IMR-90 (cell line): ENCODE measurements around the gene TARBP2. TPM values are rescaled to one million over a fixed set of nuclear protein-coding genes. Genes with fewer than 3 reads are reported as not detected.

Experiments
- ATAC-seq: fragments of 200-7000 bp; cut with Tn5 transposase; 2 replicates; pipeline ENCODE4 v1.9.1; 2020; ENCODE audit warnings: low read depth, mild to moderate bottlenecking, moderate library complexity
- BruUV-seq: library from RNA; stranded (reverse); fragments of 400-500 nt; replicated peaks from 2 replicates; lab custom pipeline; 2021; lab: Mats Ljungman, UMichigan
- CTCF ChIA-PET: fragments of 300-600 bp; formaldehyde crosslinking; extraction: SDS; loops from one replicate; lab custom pipeline; 2021; ENCODE audit warnings: antibody characterized with exemption; lab: Yijun Ruan, JAX
- POLR2A ChIA-PET: fragments of 300-600 bp; sonication (Branson Sonifier 250); formaldehyde crosslinking; loops from one replicate; lab custom pipeline; 2022; ENCODE audit warnings: antibody characterized with exemption; ENCODE audit not compliant: unreplicated experiment; lab: Charles Lee
- DNase-seq: peaks from one replicate; pipeline ENCODE4 v3.0.0; 2013
- H2AFZ ChIP-seq: replicated peaks from 2 replicates; pipeline ENCODE3; 2013; ENCODE audit warnings: low read length, mild to moderate bottlenecking; ENCODE audit not compliant: poor library complexity
- H2AK5ac ChIP-seq: 2 replicates; pipeline ENCODE4 v1.6.1; 2013; ENCODE audit warnings: low read depth, low read length, inconsistent platforms
- H2AK9ac ChIP-seq: replicated peaks from 2 replicates; pipeline ENCODE3; 2013; ENCODE audit warnings: mild to moderate bottlenecking, low read depth, low read length, moderate library complexity; ENCODE audit not compliant: poor library complexity
- H2BK120ac ChIP-seq: 2 replicates; pipeline ENCODE4 v1.6.1; 2013; ENCODE audit warnings: low read depth, low read length, inconsistent platforms
- H2BK15ac ChIP-seq: 3 replicates; pipeline ENCODE4 v1.6.1; 2013; ENCODE audit warnings: low read depth, low read length, inconsistent platforms
- H2BK20ac ChIP-seq: 2 replicates; pipeline ENCODE4 v1.6.1; 2013; ENCODE audit warnings: low read depth, mild to moderate bottlenecking, inconsistent platforms, low read length, moderate library complexity
- H2BK5ac ChIP-seq: 2 replicates; pipeline ENCODE4 v1.6.1; 2013; ENCODE audit warnings: mild to moderate bottlenecking, low read depth, low read length, inconsistent platforms; ENCODE audit not compliant: poor library complexity, severe bottlenecking
- H3K14ac ChIP-seq: replicated peaks from 2 replicates; pipeline ENCODE4 v1.6.1; 2013; ENCODE audit warnings: low read depth, low read length, inconsistent platforms
- H3K18ac ChIP-seq: 2 replicates; pipeline ENCODE4 v1.6.1; 2013; ENCODE audit warnings: low read depth, low read length, control low read depth
- H3K23ac ChIP-seq: 2 replicates; pipeline ENCODE4 v1.6.1; 2013; ENCODE audit warnings: low read depth, low read length, inconsistent platforms
- H3K27ac ChIP-seq: 2 replicates; pipeline ENCODE4 v1.5.1; 2013; ENCODE audit warnings: mild to moderate bottlenecking, control low read depth, low read length; ENCODE audit not compliant: insufficient read depth
- H3K27me3 ChIP-seq: 2 replicates; pipeline ENCODE4 v1.6.1; 2013; ENCODE audit warnings: low read length; ENCODE audit not compliant: control insufficient read depth, insufficient read depth
- H3K36me3 ChIP-seq: 2 replicates; pipeline ENCODE4 v1.6.1; 2013; ENCODE audit warnings: low read length, mixed read lengths; ENCODE audit not compliant: control insufficient read depth, insufficient read depth
- H3K4ac ChIP-seq: 2 replicates; pipeline ENCODE4 v1.6.1; 2013; ENCODE audit warnings: low read depth, low read length, inconsistent platforms
- H3K4me1 ChIP-seq: 2 replicates; pipeline ENCODE4 v1.6.1; 2013; ENCODE audit warnings: low read length, mixed read lengths; ENCODE audit not compliant: control insufficient read depth, insufficient read depth
- H3K4me2 ChIP-seq: 2 replicates; pipeline ENCODE4 v1.6.1; 2013; ENCODE audit warnings: low read depth, mild to moderate bottlenecking, control low read depth, low read length, moderate library complexity
- H3K4me3 ChIP-seq: 2 replicates; pipeline ENCODE4 v1.5.1; 2013; ENCODE audit warnings: low read depth, mild to moderate bottlenecking, control low read depth, low read length, moderate library complexity; ENCODE audit not compliant: insufficient read depth
- H3K56ac ChIP-seq: 2 replicates; pipeline ENCODE4 v1.6.1; 2013; ENCODE audit warnings: low read length, inconsistent platforms; ENCODE audit not compliant: insufficient read depth; ENCODE audit errors: extremely low read depth
- H3K79me1 ChIP-seq, 2 experiments: 2 replicates each; pipeline ENCODE4 v1.6.1; 2013; ENCODE audit warnings: low read length in 2 of 2, inconsistent platforms in 1 of 2, low read depth in 1 of 2
- H3K9ac ChIP-seq: 2 replicates; pipeline ENCODE4 v1.6.1; 2013; ENCODE audit warnings: low read depth, low read length, control low read depth
- H3K9me1 ChIP-seq: 2 replicates; pipeline ENCODE4 v1.6.1; 2013; ENCODE audit warnings: low read length, inconsistent platforms; ENCODE audit not compliant: insufficient read depth
- H3K9me3 ChIP-seq: 2 replicates; pipeline ENCODE4 v1.6.1; 2013; ENCODE audit warnings: low read length; ENCODE audit not compliant: control insufficient read depth, insufficient read depth
- H4K20me1 ChIP-seq: 2 replicates; pipeline ENCODE4 v1.6.1; 2013; ENCODE audit warnings: low read length, inconsistent platforms; ENCODE audit not compliant: insufficient read depth
- H4K5ac ChIP-seq: 2 replicates; pipeline ENCODE4 v1.6.1; 2013; ENCODE audit warnings: mild to moderate bottlenecking, low read depth, low read length, control low read depth
- H4K8ac ChIP-seq, 2 experiments: 2 replicates each; pipeline ENCODE4 v1.6.1; 2013; ENCODE audit warnings: low read depth in 2 of 2, low read length in 2 of 2, control low read depth in 1 of 2, inconsistent platforms in 1 of 2
- H4K91ac ChIP-seq: 2 replicates; pipeline ENCODE4 v1.6.1; 2013; ENCODE audit warnings: low read depth, low read length, inconsistent platforms; ENCODE audit not compliant: insufficient read depth
- NFE2L2 ChIP-seq: fragments of 150-350 bp; IDR thresholded peaks from 2 replicates; pipeline ENCODE4 v1.6.1; 2016; ENCODE audit warnings: low read depth, mild to moderate bottlenecking, low read length
- POLR2A ChIP-seq: IDR thresholded peaks from 2 replicates; pipeline ENCODE4 v1.6.1; 2012; ENCODE audit warnings: mild to moderate bottlenecking, low read depth, low read length
- RAD21 ChIP-seq: IDR thresholded peaks from 2 replicates; pipeline ENCODE4 v1.6.1; 2012; ENCODE audit warnings: low read length, improper control_type of control experiment
- USF2 ChIP-seq: fragments of 150-350 bp; IDR thresholded peaks from 2 replicates; pipeline ENCODE4 v1.6.1; 2017; ENCODE audit warnings: mild to moderate bottlenecking, antibody characterized with exemption, low read length, low read depth
- WGBS, 2 experiments: methylation state at CpG; one replicate each; pipeline versions ENCODE4 v1.1.5 to v1.1.7; 2013; ENCODE audit warnings: missing lambda C conversion rate in 2 of 2; ENCODE audit not compliant: insufficient read length in 1 of 2; ENCODE audit errors: extremely low coverage in 2 of 2; 5-methylcytosine and 5-hydroxymethylcytosine counted together
- dilution Hi-C: fragments of 300-500 bp; cut with HindIII; formaldehyde crosslinking; loops from one replicate; pipeline ENCODE4 v1.14.3; 2018; ENCODE audit warnings: low sequenced_read_pairs; ENCODE audit not compliant: unreplicated experiment
- in situ Hi-C: fragments of 300-500 bp; cut with MboI; formaldehyde crosslinking; loops from 3 replicates; pipeline ENCODE4 v1.14.3; 2019; ENCODE audit warnings: low sequenced_read_pairs, inconsistent platforms, mixed read lengths
- intact Hi-C: fragments of 100-400 bp; cut with micrococcal nuclease; formaldehyde crosslinking; loops from 2 replicates; pipeline ENCODE4 v1.10.0; 2022
- polyA plus RNA-seq, 3 experiments: library from polyadenylated mRNA; depleted of rRNA; stranded (reverse); fragments of >200 nt; gene quantifications; 2 replicates each; pipeline ENCODE4 v1.2.3, GENCODE V29; 2012; ENCODE audit warnings: low replicate concordance in 1 of 3
- total RNA-seq: library from RNA; depleted of rRNA; stranded (reverse); fragments of >200 nt; gene quantifications from 2 replicates; pipeline ENCODE4 v1.2.3, GENCODE V29; 2012
- TF ChIP-seq, protein P1 (sequence below): conservative IDR thresholded peaks from 2 replicates; pipeline ENCODE4 v1.5.1; 2012; ENCODE audit warnings: mild to moderate bottlenecking, low read depth, low read length, improper control_type of control experiment

The TARBP2 gene
- total and polyA plus RNA-seq, 2 of the 4 experiments (the other 2 are of a cell fraction) = 27.4 to 46.1 TPM

GRCh38 chr12:53489242-53489864, 11.7 kb upstream of the TARBP2 start:
- TF ChIP-seq POLR2A (no peak), USF2 (no peak), NFE2L2 (no peak), RAD21 (no peak)
- TF ChIP-seq, protein P1, sequence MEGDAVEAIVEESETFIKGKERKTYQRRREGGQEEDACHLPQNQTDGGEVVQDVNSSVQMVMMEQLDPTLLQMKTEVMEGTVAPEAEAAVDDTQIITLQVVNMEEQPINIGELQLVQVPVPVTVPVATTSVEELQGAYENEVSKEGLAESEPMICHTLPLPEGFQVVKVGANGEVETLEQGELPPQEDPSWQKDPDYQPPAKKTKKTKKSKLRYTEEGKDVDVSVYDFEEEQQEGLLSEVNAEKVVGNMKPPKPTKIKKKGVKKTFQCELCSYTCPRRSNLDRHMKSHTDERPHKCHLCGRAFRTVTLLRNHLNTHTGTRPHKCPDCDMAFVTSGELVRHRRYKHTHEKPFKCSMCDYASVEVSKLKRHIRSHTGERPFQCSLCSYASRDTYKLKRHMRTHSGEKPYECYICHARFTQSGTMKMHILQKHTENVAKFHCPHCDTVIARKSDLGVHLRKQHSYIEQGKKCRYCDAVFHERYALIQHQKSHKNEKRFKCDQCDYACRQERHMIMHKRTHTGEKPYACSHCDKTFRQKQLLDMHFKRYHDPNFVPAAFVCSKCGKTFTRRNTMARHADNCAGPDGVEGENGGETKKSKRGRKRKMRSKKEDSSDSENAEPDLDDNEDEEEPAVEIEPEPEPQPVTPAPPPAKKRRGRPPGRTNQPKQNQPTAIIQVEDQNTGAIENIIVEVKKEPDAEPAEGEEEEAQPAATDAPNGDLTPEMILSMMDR = no peak

More at GRCh38 chr12:53489242-53489864, 11.7 kb upstream of the TARBP2 start:
- Histone ChIP-seq H2AK9ac (no peak overlapping the region), H3K27me3 (no peaks in the 10 kb centered on the region), H4K91ac (no peak overlapping the region), H2BK5ac (no peak overlapping the region), H3K56ac (no peak overlapping the region), H2AFZ (no peak overlapping the region), H2BK15ac (no peak overlapping the region), H3K4me2 (no peak overlapping the region), H3K36me3 (peaks cover 33% of the 10 kb centered on the region), H2BK20ac (no peak overlapping the region), H4K5ac (no peak overlapping the region), H3K9me3 (no peaks in the 10 kb centered on the region), H3K18ac (no peak overlapping the region), H3K4me1 (peaks cover 14% of the 10 kb centered on the region), H2AK5ac (no peak overlapping the region), H2BK120ac (no peak overlapping the region), H3K23ac (no peak overlapping the region), H4K8ac (no peak overlapping the region), H3K79me1 (peaks cover 30 to 79% of the 10 kb centered on the region in 2 experiments), H3K4ac (no peak overlapping the region), H3K9ac (no peak overlapping the region), H3K14ac (no peak overlapping the region), H4K20me1 (peaks cover 37% of the 10 kb centered on the region), H3K27ac (no peak overlapping the region), H3K4me3 (no peak overlapping the region), H3K9me1 (peaks cover 36% of the 10 kb centered on the region)
- no peak for DNase-seq
- WGBS, 2 experiments = no CpG with 5 or more reads among the region's 5 CpGs
- no peak for ATAC-seq
- in situ Hi-C loops = no loop called here
- ChIA-PET CTCF (interaction anchor here (0.6 kb wide), 1 partner anchor 123 kb away, joined by 4 read pairs; no protein-coding TSS in a partner anchor), POLR2A (no interaction called here)
- intact Hi-C loops = no loop called here
- dilution Hi-C loops = no loop called here
- BruUV-seq = no TSS peak
